Heart right ventricle (tissue), 16 donors: ENCODE measurements around the gene ATG5. TPM values are rescaled to one million over a fixed set of nuclear protein-coding genes. Genes with fewer than 3 reads are reported as not detected.

Source experiments
- ATAC-seq, 8 donors: fragments of 200-7000 bp; cut with Tn5 transposase; one replicate each; pipeline ENCODE4 v1.9.1; 2020; ENCODE audit warnings: mild to moderate bottlenecking in 8 of 8, moderate library complexity in 8 of 8, moderate number of reproducible peaks in 1 of 8
- DNase-seq, 2 donors: peaks; one replicate each; pipeline ENCODE4 v3.0.0-alpha.2; 2020
- H3K27ac ChIP-seq, 10 donors: fragments of 200-600 bp; sonication (generic) in 2 of 10; one replicate each; pipeline versions ENCODE4 v1.5.0 to v1.8.0; 2020 to 2022; ENCODE audit warnings: mild to moderate bottlenecking in 3 of 10
- H3K27me3 ChIP-seq, 7 donors: fragments of 200-600 bp; one replicate each; pipeline ENCODE4 v1.8.0; 2021 to 2022; ENCODE audit warnings: mild to moderate bottlenecking in 2 of 7
- H3K36me3 ChIP-seq, 9 donors: fragments of 200-600 bp; sonication (generic) in 1 of 9; one replicate each; pipeline versions ENCODE4 v1.5.0 to v1.8.0; 2020 to 2022; ENCODE audit warnings: mild to moderate bottlenecking in 2 of 9
- H3K4me1 ChIP-seq, 9 donors: fragments of 200-600 bp; sonication (generic) in 1 of 9; one replicate each; pipeline versions ENCODE4 v1.5.0 to v1.8.0; 2020 to 2022; ENCODE audit warnings: mild to moderate bottlenecking in 4 of 9
- H3K4me3 ChIP-seq, 10 donors: fragments of 200-600 bp; sonication (generic) in 2 of 10; one replicate each; pipeline versions ENCODE4 v1.5.0 to v1.8.0; 2020 to 2022; ENCODE audit warnings: mild to moderate bottlenecking in 7 of 10, moderate library complexity in 2 of 10
- H3K9me3 ChIP-seq, 11 donors: fragments of 200-600 bp in 10 of 11; sonication (generic) in 2 of 11; one replicate each; pipeline versions ENCODE4 v1.5.0 to v1.8.0; 2013 to 2022; ENCODE audit warnings: mild to moderate bottlenecking in 2 of 11, control low read depth in 1 of 11, moderate library complexity in 1 of 11
- CTCF ChIP-seq, 9 donors: fragments of 200-600 bp; sonication (generic) in 2 of 9; IDR thresholded peaks; one replicate each; pipeline versions ENCODE4 v1.5.0 to v1.8.0; 2021 to 2022; ENCODE audit warnings: antibody characterized with exemption in 9 of 9, mild to moderate bottlenecking in 5 of 9, moderate library complexity in 1 of 9
- WGBS, 2 donors: extraction: QIAGEN DNeasy Blood & Tissue Kit; methylation state at CpG; one replicate each; pipeline ENCODE4 v1.1.7; 2013; ENCODE audit warnings: inconsistent platforms in 1 of 2; 5-methylcytosine and 5-hydroxymethylcytosine counted together
- intact Hi-C, 10 donors: fragments of 100-400 bp; cut with DNase I; formaldehyde crosslinking; loops; one replicate each; pipeline versions ENCODE4 v1.11.1 to v1.14.2; 2022
- polyA plus RNA-seq, 2 donors: library from polyadenylated mRNA; stranded (reverse); fragments of 200-250 nt; gene quantifications; one replicate each; pipeline ENCODE4 v1.2.3, GENCODE V29; 2013
- total RNA-seq, 10 donors: library from RNA; stranded (reverse); fragmentation: NEBNext Ultra II Directional in 3 of 10; extraction: Animal tissue kit (Norgen Biotek cat#: 25700) in 3 of 10; gene quantifications; one replicate each; pipeline versions ENCODE4 v1.2.1 to v1.2.4, GENCODE V29; 2021 to 2023
- donor health status: Arrhythmogenic right ventricular cardiomyopathy.
- donor health status: ischemic (EF 13 %, LVEDD 7.1; RV severe dilation, severe dysfunction).
- donor health status: healthy with polysubstance abuse.
- donor health status: DM: no; HTN: yes; CAD: no.
- donor health status: DM: no; HTN: no; CAD: no.
- donor health status: ischemic (EF 25% LVEDD 6.9; RV normal size, moderate dysfunction).
- donor health status: ischemic (EF 25% LVEDD 5.7; RV mildly dilated, moderate dysfunction).
- donor health status: healthy.
- donor health status: DM: yes; HTN: yes; CAD: no.
- donor health status: Ischemic cardiomyopathy.
- donor health status: ischemic (EF 35%, LVEDD 5.7; RV mildly dilated, moderate dysfunction).
- donor health status: nonischemic (EF 11% LVEDD 7.7; RV severe dilation, severe dysfunction).
- donor health status: DM: yes; HTN: yes; CAD: no.
- donor health status: PGD.
- donor health status: ischemic (EF 29% LVEDD 5.4; RV normal size, mild dysfunction).
- donor health status: nonischemic (EF 23%, LVEDD 6.1; RV moderate dilation, normal function).

Gene ATG5
- total and polyA plus RNA-seq, 12 donors = 12.6 to 18.0 (median 15.0) TPM

- DNase-seq (no peak), ATAC-seq (no peak)
- Histone ChIP-seq H3K27ac (no peak overlapping the region), H3K4me1 (peaks cover 0 to 13% (median 0%) of the 10 kb centered on the region in 9 donors), H3K4me3 (no peak overlapping the region), H3K27me3 (peaks cover 0 to 7% (median 0%) of the 10 kb centered on the region in 7 donors), H3K36me3 (no peaks in the 10 kb centered on the region), H3K9me3 (no peaks in the 10 kb centered on the region)
- 89 to 90% methylated on average over 2 of the region's 2 CpGs for WGBS, 2 donors
- no peak for TF ChIP-seq CTCF (IDR thresholded peaks at IDR 0.05)
- intact Hi-C loops = no loop called here
These were observed 178.7 kb downstream of the ATG5 start for GRCh38 chr6:106146852-106147351.

GRCh38 chr6:106145741-106146227 is 179.8 kb downstream of the ATG5 start:
- Histone ChIP-seq H3K27ac (no peak overlapping the region), H3K36me3 (no peaks in the 10 kb centered on the region), H3K4me3 (no peak overlapping the region), H3K27me3 (peaks cover 0 to 7% (median 0%) of the 10 kb centered on the region in 7 donors), H3K4me1 (peaks cover 0 to 21% (median 0%) of the 10 kb centered on the region in 9 donors), H3K9me3 (no peaks in the 10 kb centered on the region)
- ATAC-seq (no peak), DNase-seq (no peak)
- WGBS, 2 donors = 44 to 55% methylated on average over 7 of the region's 7 CpGs
- intact Hi-C loops = no loop called here
- no peak for TF ChIP-seq CTCF (IDR thresholded peaks at IDR 0.05)

GRCh38 chr6:106145144-106145543 is 180.4 kb downstream of the ATG5 start:
- Histone ChIP-seq H3K4me1 (peaks cover 0 to 21% (median 0%) of the 10 kb centered on the region in 9 donors), H3K27me3 (peaks cover 0 to 9% (median 0%) of the 10 kb centered on the region in 7 donors), H3K36me3 (no peaks in the 10 kb centered on the region), H3K27ac (no peak overlapping the region), H3K4me3 (no peak overlapping the region), H3K9me3 (no peaks in the 10 kb centered on the region)
- 50 to 58% methylated on average over 4 of the region's 4 CpGs for WGBS, 2 donors
- intact Hi-C loops = no loop called here
- DNase-seq (no peak), ATAC-seq (no peak)
- TF ChIP-seq CTCF (IDR thresholded peaks at IDR 0.05) = no peak

GRCh38 chr6:106143665-106144064 is 181.9 kb downstream of the ATG5 start:
- no peak for DNase-seq
- H3K27me3 ChIP-seq = peaks cover 0 to 9% (median 0%) of the 10 kb centered on the region in 7 donors
- 89 to 92% methylated on average over 12 of the region's 12 CpGs for WGBS, 2 donors

More at GRCh38 chr6:106143665-106144064, 181.9 kb downstream of the ATG5 start:
- intact Hi-C loops = no loop called here
- Histone ChIP-seq H3K4me3 (no peak overlapping the region), H3K4me1 (peaks cover 0 to 21% (median 0%) of the 10 kb centered on the region in 9 donors), H3K36me3 (no peaks in the 10 kb centered on the region), H3K27ac (peak overlapping the region in 1 of 10 donors; percentile 5), H3K9me3 (no peaks in the 10 kb centered on the region)
- TF ChIP-seq CTCF (IDR thresholded peaks at IDR 0.05) = no peak
- ATAC-seq = no peak
